Measurements from ENCODE around the gene CHST8.

GRCh38 chr19:33763633-33764371 lies 142.0 kb downstream of the CHST8 start:
- TF ChIP-seq EZH2 (IDR thresholded peaks at IDR 0.05; ENCODE audit: borderline replicate concordance, low read depth, low read length, severe bottlenecking) (no peak), CTCF (IDR thresholded peaks at IDR 0.05; ENCODE audit: borderline replicate concordance, extremely low read depth, low read length, poor library complexity, severe bottlenecking) (no peak)
